ENCODE data around the gene MT3.
A peak's percentile ranks its signal among the peaks of the same experiment; 100 is the strongest.
"Not testable (repeated sequence)": the region's sequence is repeated elsewhere in the genome, so short reads cannot be mapped to it uniquely, and the experiment has no call there.

MT3 gene

GRCh38 chr16:56580391-56581048, 8.8 kb upstream of the MT3 start:
- no peak for DNase-seq

- not testable (repeated sequence) for DNase-seq
Measured at GRCh38 chr16:56582911-56583310, 6.4 kb upstream of the MT3 start.

GRCh38 chr16:56583351-56584168, 5.8 kb upstream of the MT3 start:
- DNase-seq = no peak

DNA sequence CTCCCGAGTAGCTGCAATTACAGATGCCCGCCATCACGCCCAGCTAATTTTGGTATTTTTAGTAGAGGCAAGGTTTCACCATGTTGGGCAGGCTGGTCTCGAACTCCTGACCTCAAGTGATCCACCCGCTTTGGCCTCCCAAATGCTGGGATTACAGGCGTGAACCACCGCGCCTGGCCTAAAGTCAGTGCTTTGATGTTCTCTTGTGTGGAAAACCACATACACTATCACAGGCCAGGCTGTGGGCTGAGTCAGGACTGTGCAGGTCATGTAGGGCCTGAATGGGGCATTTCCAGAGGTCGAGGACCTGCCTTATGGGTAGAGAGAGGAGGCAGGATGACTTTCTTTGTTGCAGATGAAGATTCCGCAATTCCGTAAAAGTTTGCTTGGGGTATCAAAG, 5.1 kb upstream of the MT3 start:
- no peak for DNase-seq

- DNase-seq = no peak
Measured at GRCh38 chr16:56588781-56589140, 567 bp upstream of the MT3 start.

GRCh38 chr16:56591377-56592060, 2.2 kb downstream of the MT3 start:
- no peak for DNase-seq

DNA sequence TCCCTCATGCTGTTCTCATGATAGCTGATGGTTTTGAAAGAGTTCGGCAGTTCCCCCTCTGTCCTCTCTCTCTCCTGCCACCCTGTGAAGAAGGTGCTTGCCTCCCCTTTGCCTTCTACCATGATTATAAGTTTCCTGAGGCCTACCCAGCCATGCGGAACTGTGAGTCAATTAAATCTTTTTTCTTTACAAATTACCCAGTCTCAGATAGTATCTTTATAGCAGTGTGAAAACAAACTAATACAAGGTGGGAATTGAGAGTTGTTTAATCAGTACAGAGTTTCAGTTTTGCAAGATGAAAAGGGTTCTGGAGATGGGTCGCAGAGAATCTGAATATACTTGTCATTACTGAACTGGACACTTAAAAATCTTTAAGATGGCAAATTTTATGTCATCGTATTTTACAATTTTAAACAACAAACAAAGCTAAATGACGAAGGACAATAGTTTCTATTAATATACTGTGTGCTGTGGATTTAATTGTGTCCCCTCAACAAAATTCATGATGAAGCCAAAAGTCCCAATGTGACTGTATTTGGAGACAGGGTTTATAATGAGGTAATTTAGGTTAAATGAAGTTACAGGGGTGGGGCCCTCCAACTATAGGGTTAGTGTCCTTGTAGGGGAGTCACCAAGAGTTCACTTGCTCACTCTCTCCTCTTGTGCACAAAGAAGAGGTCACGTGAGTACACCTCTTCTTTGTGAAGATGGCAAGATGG, 4.4 kb downstream of the MT3 start:
- DNase-seq = no peak

- DNase-seq = no peak
Measured at GRCh38 chr16:56594292-56594619, 4.9 kb downstream of the MT3 start.

DNA sequence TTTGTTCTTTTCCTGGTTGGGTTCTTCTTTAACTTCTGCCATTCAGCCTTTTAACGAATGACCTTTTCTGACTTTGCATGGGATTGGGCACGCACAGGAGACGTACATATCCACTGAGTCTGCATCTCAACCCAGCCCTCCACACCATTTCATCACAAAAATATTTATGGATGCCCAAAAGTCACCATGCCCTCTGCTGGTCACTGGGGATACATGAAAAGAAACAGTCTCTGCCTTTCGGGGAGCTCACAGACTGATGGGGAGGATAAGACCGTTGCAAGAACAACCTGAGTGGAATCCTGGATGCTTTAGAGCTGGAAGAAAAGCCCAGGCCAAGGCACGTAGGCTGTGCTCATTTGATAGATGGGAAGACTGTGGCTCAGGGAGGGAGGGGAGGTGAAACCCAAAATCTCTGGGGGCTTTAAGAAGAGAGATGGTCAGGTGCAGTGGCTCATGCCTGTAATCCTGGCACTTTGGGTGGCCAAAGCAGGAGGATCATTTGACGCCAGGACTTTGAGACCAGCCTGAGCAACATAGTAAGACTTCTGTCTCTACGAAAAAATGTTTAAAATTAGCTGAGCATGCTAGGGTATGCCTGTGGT, 11.2 kb downstream of the MT3 start:
- DNase-seq = peak; percentile 44

GRCh38 chr16:56601325-56601724, 12.0 kb downstream of the MT3 start:
- DNase-seq = no peak

DNA sequence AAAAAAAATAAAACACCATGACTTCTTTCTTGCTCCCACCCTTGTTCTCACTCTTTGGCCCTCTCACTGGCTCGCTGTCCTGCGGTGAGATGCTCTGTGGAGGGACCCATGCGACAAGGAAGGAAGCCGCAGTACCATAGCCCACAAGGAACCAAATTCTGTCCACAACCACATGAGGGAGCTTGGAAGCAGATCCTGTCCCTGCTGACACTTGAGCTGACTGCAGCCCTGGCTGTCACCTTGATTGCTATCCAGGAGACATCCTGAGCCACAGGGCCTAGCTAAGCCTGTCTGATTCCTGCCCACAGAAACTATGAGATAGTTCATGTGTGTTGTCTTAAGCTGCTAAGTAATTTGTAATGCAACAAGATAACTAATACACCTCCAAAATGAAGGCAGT, 14.3 kb downstream of the MT3 start:
- DNase-seq = peak; percentile 44

DNA sequence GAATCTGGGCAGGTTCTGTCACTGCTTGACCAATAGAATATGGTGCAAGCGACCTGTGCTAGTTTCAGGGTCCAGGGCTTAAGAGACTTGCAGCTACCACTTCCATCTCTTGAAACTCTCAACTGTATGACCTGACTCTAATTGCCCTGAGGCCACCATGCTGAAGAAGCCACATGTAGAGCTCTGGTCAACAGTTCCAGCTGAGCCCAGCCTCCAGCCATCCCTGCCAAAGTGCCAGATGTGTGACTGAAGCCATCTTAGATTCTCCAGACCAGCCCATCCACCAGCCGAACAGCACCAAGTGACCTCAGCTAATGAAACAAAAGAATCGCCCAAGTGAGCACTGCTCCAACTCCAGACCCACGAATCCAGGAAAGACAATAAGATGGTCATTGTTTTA, 15.6 kb downstream of the MT3 start:
- no peak for DNase-seq

GRCh38 chr16:56605475-56605874, 16.1 kb downstream of the MT3 start:
- DNase-seq = no peak

GRCh38 chr16:56606071-56606475, 16.7 kb downstream of the MT3 start:
- DNase-seq = no peak

GRCh38 chr16:56606476-56607108, 17.3 kb downstream of the MT3 start:
- no peak for DNase-seq

- no peak for DNase-seq
Measured at GRCh38 chr16:56607109-56607618, 17.8 kb downstream of the MT3 start.

- no peak for DNase-seq
Measured at GRCh38 chr16:56607675-56608042, 18.3 kb downstream of the MT3 start.

DNA sequence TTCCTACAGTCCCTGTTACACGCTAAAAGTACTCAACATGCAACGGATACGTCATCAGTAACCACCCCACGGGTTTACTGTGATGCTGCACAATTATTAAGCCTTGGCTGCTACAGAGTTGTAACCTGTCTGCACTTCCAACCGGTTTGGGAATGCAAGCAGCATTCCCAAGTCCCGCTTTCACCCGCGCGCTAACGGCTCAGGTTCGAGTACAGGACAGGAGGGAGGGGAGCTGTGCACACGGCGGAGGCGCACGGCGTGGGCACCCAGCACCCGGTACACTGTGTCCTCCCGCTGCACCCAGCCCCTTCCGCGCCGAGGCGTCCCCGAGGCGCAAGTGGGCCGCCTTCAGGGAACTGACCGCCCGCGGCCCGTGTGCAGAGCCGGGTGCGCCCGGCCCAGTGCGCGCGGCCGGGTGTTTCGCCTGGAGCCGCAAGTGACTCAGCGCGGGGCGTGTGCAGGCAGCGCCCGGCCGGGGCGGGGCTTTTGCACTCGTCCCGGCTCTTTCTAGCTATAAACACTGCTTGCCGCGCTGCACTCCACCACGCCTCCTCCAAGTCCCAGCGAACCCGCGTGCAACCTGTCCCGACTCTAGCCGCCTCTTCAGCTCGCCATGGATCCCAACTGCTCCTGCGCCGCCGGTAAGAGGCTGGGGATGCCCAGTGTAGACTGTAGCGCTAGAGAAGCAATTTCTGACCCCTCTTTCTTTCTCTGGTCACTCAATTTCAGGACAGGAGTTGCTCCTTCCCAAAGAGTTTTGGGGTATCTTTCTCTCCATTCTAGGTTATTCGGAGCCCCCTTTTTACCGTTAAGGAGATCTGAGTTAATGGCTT, 18.9 kb downstream of the MT3 start, which contains the start of gene MT2A:
Gene MT2A (plus strand): TSS at position 542 of the 833 bp plus-strand sequence. CDS start 72 bp downstream, at position 614.
- peak; percentile 78 for DNase-seq

DNA sequence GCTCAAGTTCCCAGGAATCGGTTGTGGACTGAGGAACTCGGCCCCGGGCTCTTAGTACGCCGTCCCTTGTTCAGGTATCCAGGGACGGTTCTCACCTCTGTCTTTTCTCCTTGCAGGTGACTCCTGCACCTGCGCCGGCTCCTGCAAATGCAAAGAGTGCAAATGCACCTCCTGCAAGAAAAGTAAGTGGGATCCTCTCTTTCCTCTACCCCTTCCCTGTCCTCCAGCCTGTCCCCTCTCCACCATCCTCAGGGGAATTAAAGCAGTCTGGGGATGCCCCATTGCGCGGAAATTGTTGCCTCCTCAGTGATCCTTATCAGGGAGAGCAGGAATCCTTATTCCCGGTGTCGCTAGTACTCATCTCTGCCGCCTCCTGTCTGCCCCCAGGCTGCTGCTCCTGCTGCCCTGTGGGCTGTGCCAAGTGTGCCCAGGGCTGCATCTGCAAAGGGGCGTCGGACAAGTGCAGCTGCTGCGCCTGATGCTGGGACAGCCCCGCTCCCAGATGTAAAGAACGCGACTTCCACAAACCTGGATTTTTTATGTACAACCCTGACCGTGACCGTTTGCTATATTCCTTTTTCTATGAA, 19.6 kb downstream of the MT3 start:
- no peak for DNase-seq

DNA sequence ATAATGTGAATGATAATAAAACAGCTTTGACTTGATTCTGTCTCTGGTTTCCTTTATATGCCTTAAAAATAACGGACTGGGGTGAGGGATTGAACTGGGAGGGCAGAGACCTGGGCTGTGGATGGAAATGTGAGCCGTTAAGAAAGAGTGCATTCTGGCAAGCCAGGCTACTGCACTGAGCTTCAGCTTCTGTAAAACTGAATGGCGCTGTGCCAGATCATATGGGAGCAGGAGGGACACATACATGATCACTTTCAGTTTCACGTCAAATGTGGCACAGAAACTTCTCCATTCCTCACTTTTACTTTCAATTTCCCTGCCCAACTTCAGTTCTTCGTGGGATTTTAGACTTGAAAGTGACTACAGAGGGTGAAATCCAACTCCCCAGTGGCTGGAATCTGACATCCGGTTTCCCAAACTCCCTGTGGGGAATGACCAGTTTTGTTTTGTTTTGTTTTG, 20.2 kb downstream of the MT3 start:
- DNase-seq = peak; percentile 41

All from NCI-H1694 (cell line).